Jurkat, Clone E6-1 (cell line): ENCODE results near the gene ZNF354B.
"Not testable (repeated sequence)": the region's sequence is repeated elsewhere in the genome, so short reads cannot be mapped to it uniquely, and the experiment has no call there.

Experiments
- DNase-seq: peaks from one replicate; pipeline ENCODE4 v3.0.0-alpha.2; 2011; ENCODE audit warnings: low read depth, low spot score
- H3K4me3 ChIP-seq: 2 replicates; pipeline ENCODE4 v1.5.1; 2011; ENCODE audit warnings: mild to moderate bottlenecking, low read length, control low read depth, moderate library complexity

The ZNF354B gene

GRCh38 chr5:178870411-178870810 is 10.7 kb downstream of the ZNF354B start:
- DNase-seq, result no peak
- no peak overlapping the region for H3K4me3 ChIP-seq

- no peak overlapping the region for H3K4me3 ChIP-seq
- no peak for DNase-seq
These were observed 12.5 kb downstream of the ZNF354B start for GRCh38 chr5:178872302-178872701.

GRCh38 chr5:178883115-178883694 is 23.5 kb downstream of the ZNF354B start:
- not testable (repeated sequence) for DNase-seq, H3K4me3 ChIP-seq

GRCh38 chr5:178883815-178884430 is 24.2 kb downstream of the ZNF354B start:
- no peak overlapping the region for H3K4me3 ChIP-seq
- no peak for DNase-seq

- H3K4me3 ChIP-seq, result no peak within 1 kb of the TSS
- no peak for DNase-seq
These were observed 36.1 kb downstream of the ZNF354B start, which contains the start of gene ZFP2 for GRCh38 chr5:178895615-178896571. ZFP2 (plus strand) TSS chr5:178895913; CDS start chr5:178931314, 35,401 bp downstream.

GRCh38 chr5:178899289-178899688 is 39.5 kb downstream of the ZNF354B start:
- H3K4me3 ChIP-seq, result no peak overlapping the region
- no peak for DNase-seq

GRCh38 chr5:178902849-178903248 is 43.1 kb downstream of the ZNF354B start:
- no peak for DNase-seq
- no peak overlapping the region for H3K4me3 ChIP-seq

GRCh38 chr5:178931846-178932760 is 72.3 kb downstream of the ZNF354B start:
- H3K4me3 ChIP-seq, result no peak overlapping the region
- DNase-seq, result no peak
